ENCODE data around the gene HIC1.

GRCh38 chr17:2081564-2081963, 26.7 kb downstream of the HIC1 start:
- TF ChIP-seq CTCF (IDR thresholded peaks at IDR 0.05) (no peak), POLR2A (IDR thresholded peaks at IDR 0.05) (no peak)

All from stomach (tissue), 4 donors.